HG02973 (cell line): ENCODE results near the gene SETD1B.
"Not testable (repeated sequence)": the region's sequence is repeated elsewhere in the genome, so short reads cannot be mapped to it uniquely, and the experiment has no call there.

Experiments
- ATAC-seq: cut with Tn5 transposase; IDR thresholded peaks from one replicate; pipeline ENCODE4 v1.9.1; 2021; ENCODE audit warnings: moderate library complexity; ENCODE audit not compliant: unreplicated experiment

The SETD1B gene

GRCh38 chr12:121845701-121846100 is 41.9 kb downstream of the SETD1B start:
- no peak for ATAC-seq

- ATAC-seq, result no peak
These were observed 45.4 kb downstream of the SETD1B start for GRCh38 chr12:121849211-121849610.

GRCh38 chr12:121849665-121850064 is 45.9 kb downstream of the SETD1B start:
- ATAC-seq, result no peak

- ATAC-seq, result not testable (repeated sequence)
These were observed 48.6 kb downstream of the SETD1B start for GRCh38 chr12:121852392-121852791.

GRCh38 chr12:121857322-121858246 is 53.8 kb downstream of the SETD1B start:
- no peak for ATAC-seq

- ATAC-seq, result no peak
These were observed 54.5 kb downstream of the SETD1B start for GRCh38 chr12:121858318-121858661.

- no peak for ATAC-seq
These were observed 55.1 kb downstream of the SETD1B start, which contains the start of gene HPD for GRCh38 chr12:121858662-121859572. TSS of gene HPD (minus strand) at chr12:121858859. CDS start at chr12:121858823, 36 bp downstream.

GRCh38 chr12:121860257-121860656 is 56.4 kb downstream of the SETD1B start:
- ATAC-seq, result no peak

- ATAC-seq, result not testable (repeated sequence)
These were observed 56.9 kb downstream of the SETD1B start for GRCh38 chr12:121860699-121861098.

GRCh38 chr12:121861636-121862254 is 57.9 kb downstream of the SETD1B start:
- no peak for ATAC-seq

- ATAC-seq, result no peak
These were observed 62.5 kb downstream of the SETD1B start for GRCh38 chr12:121866331-121866730.

GRCh38 chr12:121869229-121869628 is 65.4 kb downstream of the SETD1B start:
- not testable (repeated sequence) for ATAC-seq

GRCh38 chr12:121871467-121871866 is 67.7 kb downstream of the SETD1B start:
- ATAC-seq, result no peak

- no peak for ATAC-seq
These were observed 68.9 kb downstream of the SETD1B start for GRCh38 chr12:121872546-121873215.

- ATAC-seq, result no peak
These were observed 69.4 kb downstream of the SETD1B start for GRCh38 chr12:121873216-121873569.

GRCh38 chr12:121874071-121874470 is 70.3 kb downstream of the SETD1B start:
- no peak for ATAC-seq

- no peak for ATAC-seq
These were observed 71.8 kb downstream of the SETD1B start for GRCh38 chr12:121875582-121875981.

- not testable (repeated sequence) for ATAC-seq
These were observed 72.3 kb downstream of the SETD1B start for GRCh38 chr12:121876080-121876447.
